HG03025 (cell line): Measurements from ENCODE around the gene TRIM36.

Source experiments
- ATAC-seq: cut with Tn5 transposase; IDR thresholded peaks from one replicate; pipeline ENCODE4 v1.9.1; 2021; ENCODE audit warnings: mild to moderate bottlenecking, moderate library complexity; ENCODE audit not compliant: unreplicated experiment, low FRiP score

The TRIM36 gene

GRCh38 chr5:115168829-115169486 is 750 bp downstream of the TRIM36 start:
- ATAC-seq = peak; percentile 3

- no peak for ATAC-seq
Observed at GRCh38 chr5:115166744-115167393, 2.8 kb downstream of the TRIM36 start.

- ATAC-seq = no peak
Observed at GRCh38 chr5:115165790-115166189, 3.9 kb downstream of the TRIM36 start.

DNA sequence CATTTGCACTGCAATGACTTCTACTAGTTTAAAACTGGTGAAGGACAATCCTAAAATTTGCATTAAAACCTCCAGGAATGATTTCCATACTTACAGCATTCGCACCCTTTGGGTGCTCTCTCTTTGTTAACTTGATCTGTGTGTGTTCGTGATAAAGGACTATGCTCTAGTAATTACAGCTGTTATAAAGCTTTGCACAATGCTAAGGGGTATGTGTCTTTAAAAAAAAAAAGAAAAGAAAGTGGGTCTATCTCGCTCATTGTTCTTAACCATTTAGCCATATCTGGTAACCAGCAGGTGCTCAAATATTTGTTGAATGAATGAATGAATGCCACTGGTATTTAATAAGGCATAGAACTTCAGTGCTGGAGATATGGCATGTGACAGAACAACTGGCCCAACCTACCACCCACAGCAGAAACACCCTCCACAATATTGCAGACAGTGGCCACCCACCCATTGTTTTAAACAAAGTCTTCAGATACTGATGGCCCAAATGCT is 8.7 kb downstream of the TRIM36 start:
- ATAC-seq = no peak

DNA sequence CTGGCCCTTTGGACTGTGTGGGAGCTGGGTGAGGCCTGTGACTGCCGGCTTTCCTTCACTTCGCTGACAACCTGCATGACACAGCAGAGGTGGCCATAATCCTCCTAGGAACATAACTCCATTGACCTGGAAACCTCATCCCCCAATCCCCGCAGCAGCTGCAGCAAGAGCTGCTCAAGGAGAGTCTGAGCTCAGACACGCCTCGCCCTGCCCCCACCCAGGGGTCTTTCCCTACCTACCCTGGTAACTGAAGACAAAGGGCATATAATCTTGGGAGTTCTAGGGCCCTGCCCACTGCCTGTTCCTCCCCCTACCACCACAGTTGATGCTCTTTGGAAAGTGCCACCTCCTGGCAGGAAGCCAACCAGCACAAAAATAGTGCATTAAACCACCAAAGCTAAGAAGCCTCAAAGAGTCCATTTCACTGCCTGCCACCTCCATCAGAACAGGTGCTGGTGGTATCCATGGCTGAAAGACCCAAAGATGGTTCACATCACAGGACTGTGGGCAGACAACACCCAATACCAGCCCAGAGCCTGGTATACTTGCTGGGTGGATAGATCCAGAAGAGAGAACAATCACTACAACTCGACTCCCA is 18.4 kb downstream of the TRIM36 start:
- no peak for ATAC-seq

GRCh38 chr5:115150512-115150911 is 19.2 kb downstream of the TRIM36 start:
- ATAC-seq = no peak

- ATAC-seq = no peak
Observed at GRCh38 chr5:115147052-115147451, 22.7 kb downstream of the TRIM36 start.

- no peak for ATAC-seq
Observed at GRCh38 chr5:115136294-115136693, 33.4 kb downstream of the TRIM36 start.

DNA sequence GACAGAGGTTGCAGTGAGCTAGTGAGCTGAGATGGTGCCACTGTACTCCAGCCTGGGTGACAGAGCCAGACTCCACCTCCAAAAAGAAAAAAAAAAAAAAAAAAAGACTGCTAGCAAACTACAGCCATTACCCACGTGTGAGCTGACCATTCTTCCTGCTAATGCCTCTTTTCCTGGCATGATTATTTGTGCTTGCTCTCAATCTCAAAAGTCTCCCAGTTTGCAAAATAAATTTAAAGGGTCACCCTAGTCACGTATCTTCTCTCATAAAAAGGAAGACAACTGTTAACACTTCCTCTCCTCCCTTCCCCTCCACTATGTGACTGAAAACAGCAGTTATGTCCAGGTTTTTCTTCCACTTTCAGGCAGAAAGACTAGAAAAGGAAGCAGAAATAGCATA is 37.2 kb downstream of the TRIM36 start:
- no peak for ATAC-seq

DNA sequence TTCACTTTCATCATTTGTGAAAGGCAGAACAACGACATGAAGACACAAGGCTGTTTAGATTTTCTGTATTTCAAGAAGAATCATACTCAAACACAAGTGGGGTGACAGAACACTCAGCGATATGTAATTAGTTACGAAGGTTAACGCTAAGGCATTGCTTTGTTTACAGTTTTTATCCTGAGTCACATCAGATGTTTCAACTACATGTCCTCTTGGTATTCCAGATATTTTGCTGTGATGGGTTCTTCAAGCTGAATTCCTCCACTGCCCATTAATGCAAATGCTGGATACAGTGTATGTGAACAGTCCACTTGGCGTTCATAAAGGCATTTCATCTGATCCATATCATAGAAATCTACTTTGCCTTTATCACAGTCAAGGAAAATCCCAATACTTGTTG is 43.4 kb downstream of the TRIM36 start:
- no peak for ATAC-seq

DNA sequence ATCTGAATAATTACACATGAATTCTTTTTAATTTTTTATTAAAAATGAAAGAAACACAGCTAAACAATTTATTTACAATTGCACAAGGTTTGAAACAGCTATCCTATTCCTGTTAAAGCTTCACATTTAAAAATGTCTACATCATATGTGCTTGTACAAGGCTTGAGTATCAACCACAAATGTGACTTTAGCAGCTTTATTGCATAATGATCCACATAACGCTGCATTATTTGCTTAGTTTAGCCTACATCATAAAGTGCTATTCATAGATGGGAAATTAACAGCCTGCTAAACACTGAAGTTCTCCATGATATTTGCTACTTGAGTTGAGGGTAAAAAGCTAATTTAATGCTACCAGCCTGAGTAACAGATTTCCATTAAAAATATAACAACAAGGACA is 45.0 kb downstream of the TRIM36 start:
- ATAC-seq = no peak

DNA sequence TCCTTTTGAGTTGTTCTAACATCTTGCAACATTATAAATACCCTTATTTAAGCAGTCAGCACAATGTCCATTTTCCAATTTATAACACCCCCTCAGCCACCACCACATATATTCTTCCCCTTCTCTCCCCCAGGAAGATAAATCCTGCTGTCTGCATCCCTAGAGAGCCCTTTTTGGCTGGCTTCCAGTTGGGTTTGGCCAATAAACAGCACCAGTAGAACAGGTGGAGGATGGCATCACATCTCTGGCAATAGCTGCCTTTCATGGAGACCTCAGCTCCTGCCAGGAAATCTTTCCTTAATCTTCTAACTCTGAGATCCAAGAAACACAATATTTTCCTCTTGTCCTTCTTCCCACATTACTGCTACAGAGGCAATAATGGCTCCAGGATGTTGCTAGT is 53.7 kb downstream of the TRIM36 start:
- no peak for ATAC-seq

GRCh38 chr5:115109840-115110239 is 59.9 kb downstream of the TRIM36 start:
- no peak for ATAC-seq

GRCh38 chr5:115109356-115109755 is 60.4 kb downstream of the TRIM36 start:
- no peak for ATAC-seq

DNA sequence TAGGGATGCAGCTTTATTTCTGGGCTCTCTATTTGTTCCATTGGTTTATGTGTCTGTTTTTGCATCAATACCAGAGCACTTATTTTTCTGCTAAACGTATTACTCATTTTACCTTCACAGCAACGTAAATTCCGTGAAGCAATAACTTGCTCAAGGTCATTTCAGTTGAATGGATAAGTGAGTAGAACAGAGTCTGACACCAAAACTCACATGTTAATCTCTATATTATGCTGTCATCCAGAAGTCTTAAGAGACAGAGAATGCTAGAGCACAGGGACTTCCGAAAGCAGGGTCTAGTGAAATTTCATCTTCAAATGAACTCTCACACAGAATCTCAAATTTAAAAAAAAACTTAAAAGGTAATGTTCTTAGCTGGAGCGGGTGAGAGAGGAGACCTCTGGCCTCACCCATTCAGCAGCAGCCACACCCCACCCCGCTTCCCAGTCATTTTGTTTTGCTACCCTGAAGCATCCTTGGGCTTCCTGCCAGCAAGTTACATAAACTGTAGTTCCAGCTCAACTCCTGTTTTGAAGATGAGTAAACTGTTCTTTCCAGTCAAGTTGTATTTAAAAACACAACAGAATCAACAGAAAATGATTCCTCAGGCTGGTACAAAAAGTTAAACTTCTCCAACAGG is 69.3 kb downstream of the TRIM36 start:
- ATAC-seq = no peak

DNA sequence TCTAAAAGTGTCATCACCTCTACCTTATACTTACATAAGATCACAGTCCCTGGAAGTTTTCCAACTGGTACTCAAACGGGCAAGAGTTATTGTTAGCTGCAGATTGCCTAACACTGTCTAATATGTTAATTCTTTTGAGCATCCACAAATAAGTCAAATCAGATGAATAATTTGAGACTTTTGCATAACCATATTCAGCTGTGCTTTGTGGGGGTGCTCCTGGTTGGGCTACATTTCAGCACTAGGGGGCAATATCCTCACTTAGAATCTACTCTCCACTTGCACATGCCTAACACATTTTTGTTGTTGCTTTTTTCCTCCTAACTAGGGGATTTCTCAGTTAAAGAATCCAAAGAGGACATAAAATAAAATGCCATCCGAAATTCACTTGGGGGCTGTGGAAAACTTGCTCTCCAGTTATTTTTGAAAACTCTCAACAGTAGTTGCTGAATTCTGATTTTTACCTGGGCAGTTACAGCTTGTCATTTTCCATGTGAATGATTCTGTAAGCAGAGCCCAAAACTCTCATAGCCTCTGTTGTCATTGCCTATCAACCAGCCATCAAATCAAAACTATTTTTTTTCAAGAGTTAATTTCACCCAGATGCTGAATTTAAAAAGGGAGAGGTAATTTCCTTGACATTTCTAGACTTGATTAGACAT is 71.5 kb downstream of the TRIM36 start:
- peak; percentile 83 for ATAC-seq

GRCh38 chr5:115097236-115097635 is 72.5 kb downstream of the TRIM36 start:
- no peak for ATAC-seq

- ATAC-seq = no peak
Observed at GRCh38 chr5:115096034-115096769, 73.5 kb downstream of the TRIM36 start.

DNA sequence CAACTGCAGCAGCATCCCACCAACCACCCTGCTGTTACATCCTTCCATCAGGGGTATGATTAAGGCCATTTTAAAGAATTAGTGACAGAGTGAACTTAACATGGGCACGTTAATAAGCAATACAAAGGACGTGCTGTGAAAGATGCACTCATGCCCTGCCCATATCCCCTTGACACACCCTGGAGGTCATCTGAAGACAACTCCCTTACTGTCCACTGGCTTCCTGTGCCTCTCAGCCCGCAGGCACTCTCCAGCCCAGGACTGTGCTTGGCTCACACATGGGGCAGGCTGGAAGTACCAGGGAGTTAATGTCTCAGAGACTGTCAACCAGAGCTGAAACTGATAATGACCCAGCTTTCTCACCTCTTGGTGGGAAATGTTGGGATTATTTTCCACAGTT is 81.8 kb downstream of the TRIM36 start:
- no peak for ATAC-seq

DNA sequence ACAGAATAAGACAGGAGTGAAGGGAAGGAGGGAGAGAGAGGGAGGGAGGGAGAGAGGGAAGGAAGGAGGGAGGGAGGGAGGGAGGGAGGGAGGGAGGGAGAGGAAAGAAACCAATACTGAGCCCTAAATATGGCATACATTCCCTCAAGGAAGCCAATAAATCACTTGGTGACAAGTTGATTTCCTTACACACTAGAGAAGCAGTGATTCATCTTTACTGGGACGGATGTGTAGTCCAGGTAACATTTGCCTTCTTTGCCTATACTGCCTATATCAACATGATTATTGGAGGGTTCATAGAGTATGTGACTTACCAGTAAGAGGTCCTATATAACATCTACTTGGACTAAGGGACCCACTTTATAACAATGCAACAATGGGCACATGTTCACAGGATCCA is 83.2 kb downstream of the TRIM36 start:
- ATAC-seq = no peak
